ENCODE measurements around the gene MAD1L1.
A peak's percentile ranks its signal among the peaks of the same experiment; 100 is the strongest.
"Not testable (repeated sequence)": the region's sequence is repeated elsewhere in the genome, so short reads cannot be mapped to it uniquely, and the experiment has no call there.

The MAD1L1 gene

GRCh38 chr7:2170576-2171521, 61.9 kb downstream of the MAD1L1 start:
- DNase-seq = no peak

- no peak for DNase-seq
These were observed 62.7 kb downstream of the MAD1L1 start for GRCh38 chr7:2169923-2170575.

DNA sequence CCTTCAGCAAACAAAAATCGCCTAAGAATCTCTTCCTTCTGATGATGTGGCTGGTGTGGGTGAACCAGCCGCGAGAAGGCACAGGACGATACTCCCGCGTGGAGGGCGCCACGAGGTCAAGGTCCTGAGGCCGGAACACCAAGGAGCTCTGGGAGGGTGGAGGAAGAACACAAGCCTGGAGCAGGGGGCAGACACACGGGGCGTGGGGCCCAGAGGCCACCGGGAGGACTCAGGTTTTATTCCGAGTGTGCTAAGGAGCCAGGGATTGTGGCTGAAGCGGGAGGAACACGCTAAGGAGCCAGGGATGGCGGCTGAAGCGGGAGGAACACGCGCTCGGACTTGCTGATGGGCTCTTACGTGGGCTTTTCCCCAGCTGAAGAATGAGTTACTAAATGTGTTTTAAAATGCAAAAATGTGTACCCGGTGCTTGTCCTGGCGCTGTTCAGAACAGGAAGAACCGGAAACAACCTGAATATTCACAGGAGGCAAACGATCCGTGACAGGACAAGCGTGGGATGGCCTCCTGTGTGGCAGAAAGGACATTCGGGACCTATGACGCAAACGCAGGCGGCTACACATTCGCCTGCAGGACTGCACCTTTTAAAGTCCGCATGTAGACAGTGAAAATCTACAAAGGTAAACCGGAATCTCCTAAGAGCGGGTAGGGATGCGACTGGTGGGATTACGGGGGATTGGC, 64.0 kb downstream of the MAD1L1 start:
- no peak for DNase-seq

DNA sequence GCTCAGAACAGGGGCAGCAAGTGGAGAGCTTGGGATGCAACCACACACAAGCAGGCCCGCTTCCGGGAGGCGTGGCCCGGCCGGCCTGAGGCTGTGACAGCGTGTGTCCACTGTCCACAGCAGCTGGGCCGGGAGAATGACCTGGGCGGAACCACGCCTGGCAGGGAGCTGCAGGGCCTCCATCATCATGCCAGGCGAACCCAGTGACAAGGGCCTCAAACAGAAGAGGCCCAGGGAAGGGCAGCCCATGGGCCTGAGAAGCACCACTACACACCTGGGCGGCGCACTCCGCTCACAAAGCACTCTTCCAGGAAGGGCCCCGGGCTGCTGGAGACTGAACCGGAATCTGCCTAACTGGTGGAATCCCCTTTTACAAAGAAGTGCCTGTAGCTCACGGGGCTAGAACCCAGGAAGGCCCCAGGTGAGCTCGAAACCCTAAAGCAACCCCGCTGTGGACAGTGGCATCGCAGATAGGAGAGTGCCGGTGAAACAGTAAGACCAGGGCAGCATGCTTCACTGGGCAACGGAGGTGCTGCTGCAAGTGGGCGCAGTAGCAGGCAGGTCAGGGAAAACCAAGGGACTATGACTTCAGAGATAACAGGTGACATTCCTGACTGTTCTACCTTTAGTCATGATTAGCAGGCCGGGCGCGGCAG, 66.0 kb downstream of the MAD1L1 start:
- no peak for DNase-seq

DNA sequence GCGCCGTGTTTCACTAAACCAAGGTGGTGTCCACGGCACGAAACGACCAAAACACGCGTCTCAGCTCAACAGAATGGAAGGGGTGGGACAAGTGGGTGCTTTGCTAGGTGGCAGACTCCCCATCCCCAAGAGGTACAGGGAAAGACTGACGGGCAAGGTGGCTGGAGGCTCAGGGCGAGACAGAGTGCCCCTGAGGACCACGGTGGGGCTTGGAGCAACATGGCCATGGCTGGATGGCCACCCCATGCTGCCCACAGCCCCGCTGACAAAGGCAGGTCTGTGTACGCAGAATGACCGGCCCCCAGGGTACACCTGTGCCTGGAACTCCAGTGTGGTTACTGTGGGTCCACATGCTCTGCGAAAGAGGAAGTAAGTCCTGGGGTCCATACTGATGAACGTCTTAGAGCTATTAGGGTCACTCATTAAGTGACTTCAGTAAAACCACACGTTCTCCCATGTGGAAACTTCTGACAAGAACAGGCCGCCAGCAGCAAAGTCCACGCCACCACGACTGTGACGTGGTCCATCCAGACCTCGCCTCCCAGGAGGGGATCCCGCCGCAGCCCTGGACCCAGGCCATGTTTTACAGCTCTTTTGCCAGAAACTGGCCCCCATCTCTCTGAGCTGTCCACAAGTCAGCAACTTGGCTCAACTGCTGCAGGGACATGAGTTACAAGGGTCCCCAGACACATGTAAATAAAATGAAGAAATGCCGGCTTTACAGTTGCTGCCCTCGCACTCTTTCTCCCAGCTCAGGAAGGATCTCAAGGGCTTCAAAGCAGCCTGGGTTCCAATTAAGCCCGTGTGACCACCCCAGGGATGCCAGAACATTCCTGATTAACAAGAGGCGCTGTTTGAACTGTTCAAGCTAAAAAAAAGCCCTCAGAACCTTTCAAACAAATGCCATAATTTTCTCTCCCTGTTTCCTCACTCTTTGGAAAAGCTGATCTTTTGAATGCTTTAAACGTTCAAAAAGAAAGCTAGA, 66.8 kb downstream of the MAD1L1 start:
- peak; percentile 10 for DNase-seq

- DNase-seq = no peak
These were observed 67.5 kb downstream of the MAD1L1 start for GRCh38 chr7:2165239-2165609.

- no peak for DNase-seq
These were observed 68.1 kb downstream of the MAD1L1 start for GRCh38 chr7:2164646-2165045.

DNA sequence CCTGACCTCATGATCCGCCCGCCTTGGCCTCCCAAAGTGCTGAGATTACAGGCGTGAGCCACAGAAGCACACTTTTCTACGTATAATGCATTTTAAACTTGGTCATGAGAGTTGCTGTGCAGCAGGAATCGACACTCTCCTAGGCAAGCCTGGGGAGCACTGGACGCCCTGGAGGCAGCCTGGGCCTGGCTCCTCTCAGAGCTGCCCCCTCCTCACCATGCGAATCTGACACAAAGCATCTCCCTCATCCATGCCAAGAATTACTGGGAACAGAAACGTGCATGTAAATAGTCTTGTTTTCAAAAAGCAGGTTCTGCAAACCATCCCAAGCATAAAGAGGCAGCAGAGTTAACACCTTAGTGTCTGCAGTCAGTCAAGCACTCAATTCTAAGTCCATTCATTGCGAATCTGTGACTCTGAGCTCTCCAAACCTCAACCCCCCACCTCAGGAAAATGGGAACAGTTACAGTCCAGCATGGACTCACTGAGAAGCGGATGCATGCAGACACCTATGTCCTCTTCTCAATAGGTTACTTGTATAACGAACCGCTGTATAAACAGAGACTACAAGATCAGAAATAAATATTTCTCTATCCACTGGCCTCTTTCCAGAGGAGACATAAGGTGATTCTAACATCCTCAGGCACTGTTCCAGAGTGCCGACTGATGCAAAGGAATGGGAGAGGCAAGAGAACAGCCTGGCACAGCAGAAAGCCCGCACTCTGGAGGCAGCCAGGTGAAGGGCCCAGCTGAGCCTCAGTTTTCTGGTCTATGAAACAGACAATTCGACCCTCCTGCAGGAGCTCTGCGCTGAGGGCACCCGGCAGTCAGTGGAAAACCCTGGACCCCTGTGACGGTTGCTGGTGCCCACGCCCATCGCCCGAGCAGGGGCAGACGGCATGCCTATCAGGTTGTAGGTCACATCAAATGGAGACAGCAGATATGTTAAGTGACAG, 68.9 kb downstream of the MAD1L1 start:
- no peak for DNase-seq

GRCh38 chr7:2162959-2163358, 69.8 kb downstream of the MAD1L1 start:
- peak; percentile 37 for DNase-seq

GRCh38 chr7:2162004-2162902, 70.5 kb downstream of the MAD1L1 start:
- DNase-seq = not testable (repeated sequence)

GRCh38 chr7:2159176-2159520, 73.6 kb downstream of the MAD1L1 start:
- no peak for DNase-seq

DNA sequence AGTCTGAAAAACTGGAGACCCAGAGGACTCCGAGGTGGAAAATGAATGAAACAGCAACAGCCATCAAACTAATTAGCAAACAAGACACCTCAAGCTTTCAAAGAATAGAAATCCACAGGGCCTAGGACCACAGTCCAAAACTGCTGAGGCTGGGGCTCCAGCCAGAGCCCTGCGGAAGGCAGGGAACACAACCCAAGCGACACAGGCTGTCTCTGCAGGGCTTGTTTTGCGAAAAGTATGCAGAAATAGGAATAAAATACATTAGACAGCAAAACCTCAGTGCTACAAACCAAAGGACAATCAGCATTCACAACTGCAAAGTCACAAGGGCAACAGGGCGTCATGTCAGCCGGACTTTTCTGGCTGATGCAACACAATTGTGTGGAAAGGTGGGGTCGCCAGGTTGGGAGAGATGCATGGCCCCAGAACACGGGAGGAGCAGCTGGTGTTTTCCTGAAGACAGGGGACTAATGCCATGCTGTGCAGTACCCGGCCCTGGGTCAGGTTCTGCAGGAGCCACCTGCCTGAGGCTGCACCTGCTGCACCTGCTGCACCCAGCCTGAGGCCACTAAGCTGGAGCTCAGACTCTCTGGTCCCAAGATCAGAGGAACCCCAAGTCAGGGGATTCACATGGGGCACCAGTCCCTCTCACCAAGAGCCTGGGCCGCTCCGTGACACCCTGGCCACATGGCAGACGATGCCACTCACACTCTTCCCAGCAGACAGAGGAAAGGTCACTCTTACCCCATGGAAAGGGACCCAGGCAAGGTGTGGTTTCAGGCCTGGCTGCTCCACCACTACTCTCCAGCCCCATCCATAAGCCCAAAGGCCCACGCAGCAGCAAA, 74.2 kb downstream of the MAD1L1 start:
- no peak for DNase-seq

DNA sequence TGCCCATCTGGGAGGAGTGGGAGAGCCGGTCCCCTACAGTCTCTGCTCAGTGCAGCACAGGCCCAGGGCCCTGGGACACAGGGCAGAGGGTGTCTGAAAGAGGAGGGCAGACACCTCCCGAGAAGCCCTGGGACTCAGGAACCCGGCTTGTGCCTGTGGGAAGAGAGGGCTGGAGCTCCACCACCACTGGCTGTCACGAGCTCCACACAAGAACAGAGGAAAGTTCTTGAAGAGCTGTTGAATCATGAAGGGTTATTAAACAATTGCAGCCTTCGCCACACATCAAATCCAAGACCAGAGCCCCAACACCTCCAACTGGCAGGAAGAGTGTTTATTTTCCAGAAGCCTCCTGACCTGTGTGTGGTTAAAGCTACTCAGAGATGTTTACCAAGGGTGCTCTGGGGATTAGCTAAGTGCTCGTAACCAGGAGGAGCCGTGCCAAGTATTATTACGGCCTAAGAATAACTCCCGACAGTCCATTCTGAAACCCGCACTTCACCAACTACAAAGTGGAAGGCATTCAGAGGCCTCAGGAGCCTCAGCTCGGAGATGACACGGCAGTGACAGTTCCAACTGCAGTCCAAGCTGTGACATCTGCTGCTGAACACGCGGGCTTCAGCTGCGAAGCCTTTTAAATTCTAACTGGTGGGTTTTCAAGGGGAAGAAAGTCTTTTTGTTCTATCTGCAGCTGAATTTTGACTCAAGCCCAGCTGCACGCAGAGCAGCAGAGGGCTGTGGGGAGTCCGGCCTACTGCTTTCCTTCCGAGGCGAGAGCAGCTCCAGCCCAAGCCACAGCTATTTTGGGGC, 75.1 kb downstream of the MAD1L1 start:
- peak; percentile 87 for DNase-seq

- DNase-seq = peak; percentile 11
These were observed 75.8 kb downstream of the MAD1L1 start for GRCh38 chr7:2156756-2157472.

DNA sequence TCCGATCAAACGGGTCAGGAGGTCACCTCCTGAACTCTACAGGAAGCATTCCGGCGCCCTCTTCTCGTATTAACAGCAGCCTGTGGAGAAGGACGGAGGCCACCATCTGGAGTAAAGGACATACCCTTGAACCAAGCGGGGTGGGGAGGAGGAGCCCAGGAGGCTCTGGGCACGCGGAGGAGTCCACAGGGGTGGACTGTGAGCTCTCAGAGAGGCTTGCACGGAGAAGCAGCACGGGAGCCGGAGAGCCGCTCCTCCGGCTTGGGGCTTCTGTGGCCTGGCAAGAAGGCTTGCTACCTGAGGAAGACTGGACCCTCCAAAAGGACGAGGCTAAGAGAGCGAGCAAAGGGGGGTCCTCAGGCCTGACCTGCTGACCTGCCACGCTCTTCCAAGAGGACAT, 77.9 kb downstream of the MAD1L1 start:
- DNase-seq = no peak

- no peak for DNase-seq
These were observed 78.6 kb downstream of the MAD1L1 start for GRCh38 chr7:2154121-2154520.

DNA sequence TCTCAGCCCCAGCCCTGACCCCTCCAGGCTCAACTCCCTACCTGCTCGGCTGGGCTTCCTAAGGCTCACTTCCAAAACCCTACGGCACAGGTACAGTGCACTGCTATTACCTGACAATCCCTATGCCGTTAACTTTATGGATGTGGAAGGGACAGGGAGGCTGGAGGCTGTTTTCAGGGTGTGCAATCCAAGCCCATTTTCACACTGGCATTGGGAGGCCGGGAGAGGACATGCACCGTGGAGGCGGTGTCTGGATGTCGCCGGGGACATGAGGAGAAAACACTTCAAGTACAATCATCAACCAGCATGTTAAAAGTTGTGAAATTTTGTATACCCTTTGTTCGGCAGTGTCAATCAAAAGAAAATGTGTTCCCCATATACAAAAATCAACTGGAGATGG, 80.1 kb downstream of the MAD1L1 start:
- no peak for DNase-seq

Data from fibroblast of skin of right biceps (primary cell).